C4-2B (cell line): ENCODE measurements around the gene MALSU1.

ENCODE experiments used
- ZFX ChIP-seq: fragments of 450-650 bp; IDR thresholded peaks from 2 replicates; pipeline ENCODE4 v1.6.1; 2017
- TF ChIP-seq, protein P1 (sequence below): fragments of 450-650 bp; conservative IDR thresholded peaks from 2 replicates; pipeline ENCODE4 v1.5.1; 2017; ENCODE audit warnings: mild to moderate bottlenecking

GRCh38 chr7:23277359-23277989, 21.7 kb upstream of the MALSU1 start:
- no peak for TF ChIP-seq ZFX
- TF ChIP-seq, protein P1, sequence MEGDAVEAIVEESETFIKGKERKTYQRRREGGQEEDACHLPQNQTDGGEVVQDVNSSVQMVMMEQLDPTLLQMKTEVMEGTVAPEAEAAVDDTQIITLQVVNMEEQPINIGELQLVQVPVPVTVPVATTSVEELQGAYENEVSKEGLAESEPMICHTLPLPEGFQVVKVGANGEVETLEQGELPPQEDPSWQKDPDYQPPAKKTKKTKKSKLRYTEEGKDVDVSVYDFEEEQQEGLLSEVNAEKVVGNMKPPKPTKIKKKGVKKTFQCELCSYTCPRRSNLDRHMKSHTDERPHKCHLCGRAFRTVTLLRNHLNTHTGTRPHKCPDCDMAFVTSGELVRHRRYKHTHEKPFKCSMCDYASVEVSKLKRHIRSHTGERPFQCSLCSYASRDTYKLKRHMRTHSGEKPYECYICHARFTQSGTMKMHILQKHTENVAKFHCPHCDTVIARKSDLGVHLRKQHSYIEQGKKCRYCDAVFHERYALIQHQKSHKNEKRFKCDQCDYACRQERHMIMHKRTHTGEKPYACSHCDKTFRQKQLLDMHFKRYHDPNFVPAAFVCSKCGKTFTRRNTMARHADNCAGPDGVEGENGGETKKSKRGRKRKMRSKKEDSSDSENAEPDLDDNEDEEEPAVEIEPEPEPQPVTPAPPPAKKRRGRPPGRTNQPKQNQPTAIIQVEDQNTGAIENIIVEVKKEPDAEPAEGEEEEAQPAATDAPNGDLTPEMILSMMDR, result peak; percentile 88
